Mesenchymal stem cell (in vitro differentiated cells and primary cell): ENCODE results near the gene ZNF561. TPM values are rescaled to one million over a fixed set of nuclear protein-coding genes. Genes with fewer than 3 reads are reported as not detected.
A peak's percentile ranks its signal among the peaks of the same experiment; 100 is the strongest.

Experiments used
- DNase-seq: peaks from one replicate; pipeline ENCODE4 v3.0.0-alpha.2; 2013
- H2AFZ ChIP-seq: one replicate; pipeline ENCODE4 v1.6.1; 2013; ENCODE audit warnings: low read depth, mild to moderate bottlenecking, control low read depth, inconsistent platforms, low read length, moderate library complexity
- H2AK5ac ChIP-seq: 2 replicates; pipeline ENCODE4 v1.6.1; 2013; ENCODE audit warnings: low read length, moderate library complexity, mild to moderate bottlenecking, inconsistent platforms; ENCODE audit not compliant: severe bottlenecking
- H2BK120ac ChIP-seq: one replicate; pipeline ENCODE4 v1.6.1; 2013; ENCODE audit warnings: low read depth, mild to moderate bottlenecking, inconsistent platforms, low read length, moderate library complexity
- H2BK12ac ChIP-seq, 2 experiments: one replicate each; pipeline ENCODE4 v1.6.1; 2013; ENCODE audit warnings: inconsistent platforms in 2 of 2, low read length in 2 of 2, mild to moderate bottlenecking in 2 of 2, moderate library complexity in 2 of 2, control low read depth in 1 of 2
- H2BK15ac ChIP-seq: one replicate; pipeline ENCODE4 v1.6.1; 2013; ENCODE audit warnings: mild to moderate bottlenecking, low read depth, inconsistent platforms; ENCODE audit not compliant: poor library complexity, severe bottlenecking
- H2BK5ac ChIP-seq: 2 replicates; pipeline ENCODE4 v1.6.1; 2013; ENCODE audit warnings: low read depth, mild to moderate bottlenecking, low read length, control low read depth, inconsistent platforms; ENCODE audit not compliant: poor library complexity, severe bottlenecking
- H3K14ac ChIP-seq, 2 experiments: one replicate each; pipeline ENCODE4 v1.6.1; 2013; ENCODE audit warnings: inconsistent platforms in 2 of 2, low read length in 2 of 2, control low read depth in 1 of 2, mild to moderate bottlenecking in 1 of 2, moderate library complexity in 1 of 2
- H3K18ac ChIP-seq, 2 experiments: one replicate each; pipeline ENCODE4 v1.6.1; 2013; ENCODE audit warnings: inconsistent platforms in 2 of 2, low read length in 2 of 2, control low read depth in 1 of 2, low read depth in 1 of 2, mild to moderate bottlenecking in 1 of 2
- H3K23ac ChIP-seq, 2 experiments: one replicate each; pipeline ENCODE4 v1.6.1; 2013; ENCODE audit warnings: inconsistent platforms in 2 of 2, low read length in 2 of 2, mild to moderate bottlenecking in 2 of 2, moderate library complexity in 2 of 2, control low read depth in 1 of 2
- H3K27ac ChIP-seq: 2 replicates; pipeline ENCODE4 v1.5.1; 2013; ENCODE audit warnings: mild to moderate bottlenecking, moderate library complexity, low read length, control low read depth, inconsistent platforms; ENCODE audit not compliant: poor library complexity, severe bottlenecking
- H3K27me3 ChIP-seq, 2 experiments: 2 replicates each; pipeline versions ENCODE4 v1.6.1 to v1.7.0; 2013; ENCODE audit warnings: low read length in 2 of 2, mild to moderate bottlenecking in 2 of 2, moderate library complexity in 2 of 2, control low read depth in 1 of 2, inconsistent platforms in 1 of 2; ENCODE audit not compliant: control insufficient read depth in 1 of 2, insufficient read depth in 1 of 2
- H3K36me3 ChIP-seq, 2 experiments: 2 replicates each; pipeline versions ENCODE4 v1.6.1 to v1.7.0; 2013; ENCODE audit warnings: low read length in 2 of 2, control low read depth in 1 of 2, inconsistent platforms in 1 of 2, low read depth in 1 of 2, mild to moderate bottlenecking in 1 of 2; ENCODE audit not compliant: insufficient read depth in 2 of 2, control insufficient read depth in 1 of 2
- H3K4ac ChIP-seq, 2 experiments: one replicate each; pipeline ENCODE4 v1.6.1; 2013; ENCODE audit warnings: inconsistent platforms in 2 of 2, low read length in 2 of 2, mild to moderate bottlenecking in 2 of 2, moderate library complexity in 2 of 2, control low read depth in 1 of 2, low read depth in 1 of 2
- H3K4me1 ChIP-seq: 2 replicates; pipeline ENCODE4 v1.6.1; 2013; ENCODE audit warnings: low read depth, low read length, control low read depth; ENCODE audit not compliant: control insufficient read depth, insufficient read depth
- H3K4me2 ChIP-seq: 2 replicates; pipeline ENCODE4 v1.6.1; 2013; ENCODE audit warnings: low read length, mild to moderate bottlenecking, inconsistent platforms; ENCODE audit not compliant: poor library complexity, severe bottlenecking
- H3K4me3 ChIP-seq, 2 experiments: 2 replicates each; pipeline versions ENCODE4 v1.5.1 to v1.7.0; 2013; ENCODE audit warnings: low read length in 2 of 2, mild to moderate bottlenecking in 2 of 2, control low read depth in 1 of 2, low read depth in 1 of 2; ENCODE audit not compliant: insufficient read depth in 1 of 2
- H3K79me1 ChIP-seq: replicated peaks from 2 replicates; pipeline ENCODE4 v1.6.1; 2013; ENCODE audit warnings: mild to moderate bottlenecking, control low read depth, low read length, inconsistent platforms; ENCODE audit not compliant: poor library complexity, severe bottlenecking
- H3K9ac ChIP-seq: 2 replicates; pipeline ENCODE4 v1.7.0; 2013; ENCODE audit warnings: mild to moderate bottlenecking, low read length, moderate library complexity
- H3K9me3 ChIP-seq: 2 replicates; pipeline ENCODE4 v1.7.0; 2013; ENCODE audit warnings: mild to moderate bottlenecking, low read length; ENCODE audit not compliant: control insufficient read depth
- H4K8ac ChIP-seq: one replicate; pipeline ENCODE4 v1.6.1; 2013; ENCODE audit warnings: inconsistent platforms, mild to moderate bottlenecking, low read length, moderate library complexity
- H4K91ac ChIP-seq: one replicate; pipeline ENCODE4 v1.6.1; 2013; ENCODE audit warnings: mild to moderate bottlenecking, low read length, inconsistent platforms
- WGBS: methylation state at CpG from one replicate; pipeline ENCODE4 v1.1.7; 2013; ENCODE audit warnings: mixed read lengths; 5-methylcytosine and 5-hydroxymethylcytosine counted together
- polyA plus RNA-seq, 2 experiments: library from polyadenylated mRNA; stranded (reverse); fragments of 200-250 nt; gene quantifications; one replicate each; pipeline ENCODE4 v1.2.3, GENCODE V29; 2013

ZNF561 gene
- 25.6 TPM for polyA plus RNA-seq (2013, experiment 1 of 2)
- polyA plus RNA-seq (2013, experiment 2 of 2), result 24.3 TPM

DNA sequence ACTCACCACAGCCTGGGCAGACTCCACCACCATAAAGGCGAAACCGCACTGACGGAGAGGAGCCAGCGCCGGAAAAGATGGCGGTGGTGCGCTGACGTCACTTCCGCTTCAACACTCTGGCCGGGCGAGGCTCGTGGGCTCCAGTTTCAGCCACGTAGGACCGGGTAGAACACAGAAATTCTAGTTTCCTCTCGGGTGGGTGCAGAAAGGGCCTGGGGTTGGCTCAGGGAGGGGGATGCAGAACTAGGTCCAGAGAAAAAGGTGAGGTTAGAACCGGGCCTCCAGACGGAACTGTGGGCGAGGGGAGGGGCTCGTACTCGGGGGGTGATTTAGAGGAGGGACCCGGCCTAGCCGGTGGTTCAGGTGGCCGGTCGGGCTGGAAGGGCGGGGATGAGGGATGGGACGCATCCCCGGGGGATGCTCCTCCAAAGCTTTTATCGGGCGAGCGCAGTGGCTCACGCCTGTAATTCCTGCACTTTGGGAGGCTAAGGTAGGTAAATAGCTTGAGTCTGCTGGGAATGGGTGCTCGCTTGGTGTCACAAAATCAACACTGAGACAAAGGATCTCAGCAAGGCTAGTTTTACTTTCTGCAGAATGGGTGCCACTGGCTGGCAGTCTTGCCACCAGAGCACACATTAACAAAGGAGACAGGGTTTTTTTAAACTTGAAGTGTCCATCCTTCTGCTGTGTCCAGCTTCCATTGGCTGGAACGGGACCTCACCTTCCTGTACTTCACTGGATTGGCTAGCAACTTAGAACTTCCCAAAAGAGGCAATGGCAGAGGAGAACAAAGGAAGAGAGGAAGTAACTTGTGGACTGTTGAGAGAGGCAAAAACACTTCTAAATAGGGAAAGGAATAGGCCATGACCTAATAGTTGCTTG lies at the start of gene ZNF561:
ZNF561 (minus strand) TSS at position 77 of the 882 bp plus-strand sequence. CDS start 1,776 bp downstream, outside the sequence.
- Histone ChIP-seq H3K23ac (peak within 1 kb of the TSS in 1 of 2 experiments; percentile 10), H3K27ac (peak within 1 kb of the TSS; percentile 99), H3K4me2 (peak within 1 kb of the TSS; percentile 67), H4K8ac (peak within 1 kb of the TSS; percentile 97), H3K4ac (peak within 1 kb of the TSS; percentile 95 to 98), H3K36me3 (peaks cover 25 to 31% of the 10 kb centered on the region in 2 experiments), H2BK15ac (no peak within 1 kb of the TSS), H3K4me1 (peaks cover 6% of the 10 kb centered on the region), H3K14ac (peak within 1 kb of the TSS in 1 of 2 experiments; percentile 68), H2BK12ac (peak within 1 kb of the TSS; percentile 3 to 54), H2AFZ (peak within 1 kb of the TSS; percentile 86), H2BK5ac (peak within 1 kb of the TSS; percentile 99), H4K91ac (peak within 1 kb of the TSS; percentile 96), H3K4me3 (peak within 1 kb of the TSS; percentile 71 to 96), H2AK5ac (peak within 1 kb of the TSS; percentile 93), H3K79me1 (peaks cover 21% of the 10 kb centered on the region), H3K9me3 (peaks cover 3% of the 10 kb centered on the region), H3K9ac (peak within 1 kb of the TSS; percentile 98), H3K18ac (peak within 1 kb of the TSS; percentile 74 to 93), H3K27me3 (no peaks in the 10 kb centered on the region), H2BK120ac (peak within 1 kb of the TSS; percentile 99)
- under 1% methylated on average over 33 of the region's 33 CpGs for WGBS
- DNase-seq, result peak; percentile 93

- Histone ChIP-seq H2BK15ac (no peak overlapping the region), H2BK12ac (no peak overlapping the region), H2BK120ac (no peak overlapping the region), H4K8ac (no peak overlapping the region), H3K27ac (no peak overlapping the region), H4K91ac (no peak overlapping the region), H3K4ac (no peak overlapping the region), H3K4me3 (peak overlapping the region in 1 of 2 experiments; percentile 12), H3K23ac (no peak overlapping the region), H3K4me1 (no peaks in the 10 kb centered on the region), H3K9ac (no peak overlapping the region), H2AK5ac (no peak overlapping the region), H3K9me3 (peaks cover 80% of the 10 kb centered on the region), H3K4me2 (no peak overlapping the region), H3K27me3 (no peaks in the 10 kb centered on the region), H3K14ac (no peak overlapping the region), H3K79me1 (no peaks in the 10 kb centered on the region), H3K18ac (no peak overlapping the region), H2BK5ac (no peak overlapping the region), H2AFZ (no peak overlapping the region), H3K36me3 (peaks cover 10 to 53% of the 10 kb centered on the region in 2 experiments)
- WGBS, result 94% methylated on average over 2 of the region's 2 CpGs
- no peak for DNase-seq
These were observed 47.5 kb upstream of the ZNF561 start for GRCh38 chr19:9668544-9668943.

DNA sequence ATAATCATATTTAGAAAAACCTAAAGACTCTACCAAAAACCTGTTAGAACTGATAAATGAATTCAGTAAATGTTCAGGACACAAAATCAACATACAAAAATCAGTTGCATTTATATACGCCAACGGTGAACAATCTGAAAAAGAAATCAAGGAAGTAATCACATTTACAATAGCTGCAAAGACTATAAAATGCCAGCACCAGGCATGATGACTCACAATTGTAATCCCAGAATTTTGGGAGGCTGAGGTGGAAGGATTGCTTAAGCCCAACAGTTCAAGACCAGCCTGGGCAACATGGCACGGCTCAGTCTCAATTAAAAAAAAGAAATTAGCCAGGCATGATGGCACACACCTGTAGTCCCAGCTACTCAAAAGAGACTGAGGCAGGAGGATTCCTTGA lies 46.9 kb upstream of the ZNF561 start:
- no peaks in the 10 kb centered on the region for H3K27me3 ChIP-seq
- no peak overlapping the region for H3K4ac ChIP-seq
- H3K18ac ChIP-seq, result no peak overlapping the region
- no peak overlapping the region for H4K91ac ChIP-seq
- no peak overlapping the region for H2BK120ac ChIP-seq
- no peak overlapping the region for H2BK12ac ChIP-seq
- DNase-seq, result no peak
- no peaks in the 10 kb centered on the region for H3K4me1 ChIP-seq
- H3K9me3 ChIP-seq, result peaks cover 74% of the 10 kb centered on the region
- peak overlapping the region in 1 of 2 experiments; percentile 12 for H3K4me3 ChIP-seq
- H3K79me1 ChIP-seq, result no peaks in the 10 kb centered on the region
- no peak overlapping the region for H3K14ac ChIP-seq
- no peak overlapping the region for H2AK5ac ChIP-seq
- no peak overlapping the region for H3K23ac ChIP-seq
- H3K4me2 ChIP-seq, result no peak overlapping the region
- no peak overlapping the region for H3K27ac ChIP-seq
- no peak overlapping the region for H2BK15ac ChIP-seq
- no peak overlapping the region for H4K8ac ChIP-seq
- peaks cover 10 to 46% of the 10 kb centered on the region in 2 experiments for H3K36me3 ChIP-seq
- H3K9ac ChIP-seq, result no peak overlapping the region
- no peak overlapping the region for H2BK5ac ChIP-seq
- no peak overlapping the region for H2AFZ ChIP-seq
- 100% methylated on average over 3 of the region's 3 CpGs for WGBS

GRCh38 chr19:9658769-9659168 lies 37.7 kb upstream of the ZNF561 start:
- H2BK120ac ChIP-seq, result no peak overlapping the region
- 98% methylated on average over 2 of the region's 2 CpGs for WGBS

More at GRCh38 chr19:9658769-9659168, 37.7 kb upstream of the ZNF561 start:
- no peak overlapping the region for H2BK12ac ChIP-seq
- no peak overlapping the region for H3K4me3 ChIP-seq
- H4K8ac ChIP-seq, result no peak overlapping the region
- peaks cover 2% of the 10 kb centered on the region for H3K79me1 ChIP-seq
- H3K27me3 ChIP-seq, result no peaks in the 10 kb centered on the region
- no peak overlapping the region for H3K27ac ChIP-seq
- H3K4ac ChIP-seq, result no peak overlapping the region
- H4K91ac ChIP-seq, result no peak overlapping the region
- H2BK5ac ChIP-seq, result no peak overlapping the region
- DNase-seq, result peak; percentile 10
- H3K9me3 ChIP-seq, result peaks cover 54% of the 10 kb centered on the region
- peaks cover 29 to 64% of the 10 kb centered on the region in 2 experiments for H3K36me3 ChIP-seq
- H2AK5ac ChIP-seq, result no peak overlapping the region
- no peaks in the 10 kb centered on the region for H3K4me1 ChIP-seq
- H3K14ac ChIP-seq, result no peak overlapping the region
- no peak overlapping the region for H2BK15ac ChIP-seq
- no peak overlapping the region for H3K23ac ChIP-seq
- no peak overlapping the region for H3K4me2 ChIP-seq
- H3K9ac ChIP-seq, result no peak overlapping the region
- H2AFZ ChIP-seq, result no peak overlapping the region
- no peak overlapping the region for H3K18ac ChIP-seq
